ENCODE measurements around the gene LYAR.

Gene LYAR

GRCh38 chr4:4225915-4226605 is 63.9 kb downstream of the LYAR start:
- in situ Hi-C loops (cut with MboI; ENCODE audit: low sequenced_read_pairs), result no loop called here

Measured in HL-60/S4 (cell line).